ENCODE results near the gene CTDSPL. TPM values are rescaled to one million over a fixed set of nuclear protein-coding genes. Genes with fewer than 3 reads are reported as not detected.
"Not testable (repeated sequence)": the region's sequence is repeated elsewhere in the genome, so short reads cannot be mapped to it uniquely, and the experiment has no call there.

The CTDSPL gene
- total RNA-seq, 1 donor from 2014 or later, result 71.2 TPM

DNA sequence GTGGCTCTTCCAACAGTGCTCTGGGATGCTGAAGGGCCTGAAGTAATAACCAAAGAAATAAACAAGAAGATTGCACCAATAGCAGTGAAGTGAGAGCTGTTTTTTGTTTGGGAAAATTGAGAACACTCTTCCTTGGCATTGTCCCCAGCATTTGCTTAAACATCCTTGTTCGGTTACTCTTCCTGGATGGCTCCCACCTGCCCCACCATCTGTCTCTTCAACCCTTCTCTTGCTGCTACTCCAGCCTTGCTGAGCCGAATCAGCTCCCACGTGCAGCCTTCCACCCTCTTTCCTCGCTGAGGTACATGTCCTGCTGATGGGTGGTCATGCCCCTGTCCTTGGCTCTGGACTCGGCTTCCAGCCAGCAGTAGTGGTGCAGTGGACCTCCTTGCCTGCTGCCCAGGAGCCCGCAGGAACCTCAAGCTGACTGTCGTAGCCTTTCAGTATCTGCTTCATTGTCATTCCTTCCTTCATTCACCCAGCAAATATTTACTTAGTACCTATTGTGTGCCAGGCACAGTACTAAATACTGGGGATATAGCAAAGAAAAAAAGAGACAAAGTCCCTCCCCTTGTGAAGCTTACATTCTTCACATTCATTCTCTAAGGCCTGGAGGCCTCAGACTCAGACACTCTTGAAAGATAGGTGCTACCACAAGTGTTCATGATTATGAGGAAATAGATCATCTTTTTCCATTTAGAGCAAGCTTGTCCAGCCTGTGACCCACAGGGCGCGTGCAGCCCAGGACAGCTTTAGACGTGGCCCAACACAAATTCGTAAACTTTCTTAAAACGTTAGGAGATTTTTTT lies 111.8 kb downstream of the CTDSPL start:
- intact Hi-C loops (cut with DNase I), result no loop called here
- ATAC-seq (no peak), DNase-seq (ENCODE audit: low spot score) (no peak)

DNA sequence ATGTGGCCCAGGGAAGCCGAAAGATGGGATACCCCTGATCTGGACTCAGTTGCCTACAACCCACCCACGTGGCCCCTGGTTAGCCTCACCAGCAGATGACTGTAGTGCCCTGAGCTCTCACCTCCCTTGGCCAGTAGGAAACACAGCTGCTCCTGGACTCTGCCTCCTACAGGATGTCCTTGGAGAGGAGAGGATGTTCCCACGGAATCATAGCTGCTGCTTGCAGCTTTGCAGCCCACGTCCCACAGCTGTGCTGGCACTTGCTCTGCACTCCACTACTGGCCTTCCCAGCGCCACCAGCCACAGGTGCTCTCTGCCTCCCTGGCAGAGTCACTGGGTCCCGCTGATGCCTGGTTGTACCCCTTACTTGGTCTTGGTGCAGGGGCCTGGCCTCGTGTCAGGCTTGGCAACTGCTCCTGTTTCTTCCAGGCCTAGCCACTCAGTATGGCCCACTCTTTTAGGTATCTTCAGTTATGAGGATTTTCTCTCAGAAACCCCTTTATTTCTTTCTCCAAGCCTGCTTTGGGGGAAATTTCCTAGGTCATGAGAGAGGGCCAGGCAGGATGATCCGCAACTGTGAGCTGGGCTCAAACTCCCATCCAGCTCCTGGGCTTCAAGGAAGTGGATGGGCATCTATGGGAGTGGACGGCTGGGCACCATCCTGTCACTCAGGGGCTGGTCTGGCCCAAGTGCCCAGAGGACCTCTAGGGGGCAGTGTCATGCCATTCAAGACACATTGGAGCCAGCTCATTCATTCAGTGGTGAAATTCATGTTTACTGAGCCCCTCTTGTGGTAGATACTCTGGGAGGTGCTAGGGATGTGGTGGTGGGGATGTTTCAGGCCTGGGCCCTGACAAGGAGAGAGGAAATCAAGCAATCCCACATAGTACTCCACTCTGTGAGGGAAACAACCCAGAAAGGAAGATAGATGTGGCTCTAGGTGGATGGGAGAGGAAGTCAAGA lies 112.7 kb downstream of the CTDSPL start:
- intact Hi-C loops (cut with DNase I), result no loop called here
- ATAC-seq (peak; percentile 79), DNase-seq (ENCODE audit: low spot score) (peak; percentile 78)

DNA sequence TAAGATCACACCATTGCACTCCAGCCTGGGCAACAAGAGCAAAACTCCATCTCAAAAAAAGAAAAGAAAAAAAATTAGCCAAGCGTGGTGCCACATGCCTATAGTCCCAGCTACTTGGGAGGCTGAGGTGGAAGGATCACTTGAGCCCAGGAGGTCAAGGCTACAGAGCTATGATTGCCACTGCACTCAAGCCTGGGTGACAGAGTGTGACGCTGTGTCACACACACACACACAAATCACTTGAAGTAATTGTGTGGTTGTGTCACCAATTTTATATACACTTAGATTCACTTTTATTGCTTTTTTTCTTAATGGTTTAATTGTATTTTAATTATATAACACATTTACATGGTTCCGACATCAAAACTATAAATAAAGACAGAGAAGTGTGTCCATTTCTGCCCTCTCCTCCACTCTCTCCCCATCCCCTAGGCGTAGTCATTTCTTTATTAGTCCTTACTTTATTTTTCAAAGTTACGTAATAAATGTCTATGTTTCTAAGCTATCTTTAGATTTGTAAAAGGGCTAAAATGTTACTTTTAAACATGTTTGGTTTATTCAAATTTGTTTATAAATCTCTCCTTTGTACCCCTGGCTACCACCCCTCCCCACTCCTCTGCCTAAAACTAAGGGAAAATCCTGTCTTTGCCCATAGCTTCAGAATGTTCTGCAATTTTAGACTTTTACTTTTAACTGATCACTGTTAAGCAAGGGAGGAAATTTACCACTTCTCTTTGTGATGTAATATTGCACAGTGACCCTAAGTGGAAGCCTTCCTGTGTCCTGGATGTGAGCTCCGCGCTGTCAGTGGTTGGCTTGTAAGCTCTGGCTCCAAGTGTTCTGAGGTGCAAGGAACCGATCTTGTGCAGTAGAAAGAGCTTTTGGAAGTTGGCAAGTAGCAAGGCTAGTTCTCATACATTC lies 118.1 kb downstream of the CTDSPL start:
- no peak for ATAC-seq
- intact Hi-C loops (cut with DNase I), result no loop called here
- DNase-seq (ENCODE audit: low spot score), result no peak

DNA sequence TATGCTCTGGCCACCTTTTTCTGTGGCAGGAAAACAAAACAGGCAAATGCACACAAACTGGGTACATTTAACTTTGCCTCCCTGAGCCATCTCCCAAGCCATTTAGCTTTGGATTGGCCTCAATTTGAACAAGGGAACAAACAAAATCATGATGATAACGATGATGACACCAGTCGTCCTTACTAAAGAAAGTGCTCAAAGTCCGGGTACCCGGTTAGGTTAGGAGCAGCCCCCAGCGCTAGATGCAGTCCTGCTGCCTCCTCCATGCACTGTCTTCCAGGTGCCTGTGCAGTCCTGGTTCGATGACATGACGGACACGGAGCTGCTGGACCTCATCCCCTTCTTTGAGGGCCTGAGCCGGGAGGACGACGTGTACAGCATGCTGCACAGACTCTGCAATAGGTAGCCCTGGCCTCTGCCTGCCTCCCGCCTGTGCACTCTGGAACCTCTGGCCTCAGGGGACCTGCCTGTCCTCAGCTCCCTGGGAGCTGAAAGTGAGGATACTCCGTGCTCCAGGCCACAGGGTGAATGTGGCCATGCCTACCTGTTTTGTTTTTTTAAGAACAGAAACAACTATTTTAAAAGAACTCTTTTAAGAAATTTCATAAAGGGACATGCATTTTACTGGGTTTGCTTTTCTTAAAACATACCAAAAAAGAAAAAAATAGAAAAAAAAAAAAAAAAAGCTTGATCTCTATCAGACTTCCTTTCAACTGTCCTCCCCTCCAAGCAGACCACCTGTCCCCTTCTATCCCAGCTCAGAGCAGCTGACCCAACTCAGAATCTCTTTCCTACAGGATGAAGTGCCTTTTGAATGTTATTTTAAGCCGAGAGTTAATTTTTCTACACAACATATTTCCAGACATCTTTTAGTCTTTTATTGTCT lies 119.0 kb downstream of the CTDSPL start:
- intact Hi-C loops (cut with DNase I), result no loop called here
- no peak for ATAC-seq
- DNase-seq (ENCODE audit: low spot score), result no peak

DNA sequence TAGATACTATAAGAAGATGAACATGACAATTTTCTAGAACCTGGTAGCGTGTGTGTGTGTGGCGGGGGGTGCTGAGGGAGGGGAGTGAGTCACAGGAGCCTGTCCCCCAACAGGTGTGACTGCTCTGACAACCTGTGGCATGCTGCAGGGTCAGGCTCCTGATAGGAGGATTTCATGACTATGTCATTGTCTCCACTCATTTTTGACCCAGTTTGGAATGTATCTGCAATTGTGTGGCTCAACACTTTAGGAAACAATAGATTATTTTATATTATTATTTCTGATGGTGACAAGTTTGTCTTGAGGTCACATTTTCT lies 119.6 kb downstream of the CTDSPL start:
- DNase-seq (ENCODE audit: low spot score), result no peak
- no peak for ATAC-seq
- intact Hi-C loops (cut with DNase I), result no loop called here

DNA sequence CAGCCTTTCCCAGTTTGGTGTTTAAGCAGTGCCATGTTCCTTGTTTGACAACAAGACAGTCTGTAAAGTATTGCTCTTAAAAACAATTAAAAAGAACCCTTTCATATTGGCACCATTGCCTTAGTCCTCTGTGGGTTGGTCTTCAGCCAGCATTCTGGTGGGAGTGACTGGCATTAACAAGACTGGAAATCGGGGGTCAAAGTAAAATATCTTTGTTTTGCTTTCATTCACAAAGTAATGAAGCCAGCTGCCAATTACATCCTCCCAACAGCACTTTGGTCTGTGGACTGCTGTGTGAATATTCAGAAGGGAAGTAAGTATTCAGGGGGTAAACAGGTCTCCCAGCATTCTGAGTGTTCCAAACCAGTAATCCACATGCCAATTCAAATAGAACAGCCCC lies 120.7 kb downstream of the CTDSPL start:
- ATAC-seq (no peak), DNase-seq (ENCODE audit: low spot score) (no peak)
- intact Hi-C loops (cut with DNase I), result no loop called here

DNA sequence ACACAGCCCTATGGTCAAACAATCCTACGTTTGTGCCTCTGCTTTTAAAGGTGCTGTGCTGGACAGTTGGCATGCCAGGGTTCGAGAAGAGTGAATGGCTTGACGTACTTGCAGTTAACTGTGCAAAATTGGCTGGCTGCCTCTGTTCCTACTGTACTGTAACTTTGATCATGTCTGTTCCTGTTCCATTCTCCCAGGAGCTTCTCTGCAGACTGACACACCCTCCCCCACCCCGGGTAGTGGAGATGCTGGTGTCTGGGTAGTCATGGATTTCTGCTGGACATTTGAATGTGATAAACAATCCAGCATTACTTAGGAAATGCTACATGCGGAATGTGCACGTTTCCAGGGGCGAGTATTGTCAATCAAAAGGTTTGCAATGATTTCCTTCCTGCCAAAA lies 122.4 kb downstream of the CTDSPL start:
- ATAC-seq (no peak), DNase-seq (ENCODE audit: low spot score) (no peak)
- intact Hi-C loops (cut with DNase I), result no loop called here

DNA sequence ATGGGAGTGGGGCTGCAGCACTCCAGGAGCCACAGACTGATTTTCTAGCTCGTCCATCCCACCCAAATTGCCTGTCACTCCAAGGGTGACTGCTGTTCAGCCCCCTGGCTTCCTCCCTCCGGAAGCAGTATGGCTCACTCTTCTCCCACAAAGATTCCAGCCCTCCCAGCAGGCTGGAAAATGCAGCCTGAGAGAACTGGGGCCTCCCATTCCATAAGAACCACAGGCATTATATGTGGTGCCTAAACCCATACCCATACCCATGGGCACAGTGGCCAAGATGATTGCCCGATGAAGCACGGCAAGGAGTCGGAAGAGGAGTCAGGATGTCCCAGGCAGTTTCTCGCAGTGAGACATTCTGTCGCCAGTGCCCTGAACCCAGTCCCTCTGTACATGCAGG lies 122.9 kb downstream of the CTDSPL start:
- ATAC-seq (no peak), DNase-seq (ENCODE audit: low spot score) (no peak)
- intact Hi-C loops (cut with DNase I), result no loop called here

DNA sequence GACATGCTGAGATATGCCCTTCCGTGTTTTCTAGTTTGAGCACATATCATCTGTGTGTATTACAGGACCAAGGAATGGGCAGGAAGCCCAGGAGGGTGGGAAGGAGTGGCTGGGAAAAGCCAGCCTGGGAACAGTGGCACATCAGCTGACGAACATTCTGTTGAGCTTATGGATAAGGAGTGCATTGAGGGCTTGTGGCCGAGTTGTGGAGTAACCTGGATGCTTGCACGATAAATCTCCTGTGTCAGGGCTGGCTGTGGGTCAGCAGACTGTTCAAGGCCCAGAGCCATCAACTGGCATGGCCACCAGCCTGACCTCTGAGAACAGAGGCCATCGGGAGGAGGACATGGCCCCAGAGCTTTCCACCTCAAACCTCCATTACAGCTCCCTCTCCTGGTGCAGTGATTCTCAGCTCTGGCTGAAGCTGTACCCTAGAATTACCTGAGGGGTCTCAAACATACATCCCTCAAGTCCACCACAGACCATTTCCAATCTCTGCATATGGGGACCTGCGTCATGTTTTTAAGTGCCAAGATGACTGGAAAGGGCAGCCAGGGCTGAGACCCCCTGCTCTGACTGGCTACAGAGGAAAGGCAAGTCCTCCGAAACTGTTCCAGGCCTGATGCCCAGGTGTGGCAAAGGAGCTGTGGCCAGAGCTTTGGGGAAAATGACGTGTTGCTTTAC lies 124.1 kb downstream of the CTDSPL start:
- peak; percentile 51 for DNase-seq (ENCODE audit: low spot score)
- peak; percentile 8 for ATAC-seq
- intact Hi-C loops (cut with DNase I), result no loop called here

DNA sequence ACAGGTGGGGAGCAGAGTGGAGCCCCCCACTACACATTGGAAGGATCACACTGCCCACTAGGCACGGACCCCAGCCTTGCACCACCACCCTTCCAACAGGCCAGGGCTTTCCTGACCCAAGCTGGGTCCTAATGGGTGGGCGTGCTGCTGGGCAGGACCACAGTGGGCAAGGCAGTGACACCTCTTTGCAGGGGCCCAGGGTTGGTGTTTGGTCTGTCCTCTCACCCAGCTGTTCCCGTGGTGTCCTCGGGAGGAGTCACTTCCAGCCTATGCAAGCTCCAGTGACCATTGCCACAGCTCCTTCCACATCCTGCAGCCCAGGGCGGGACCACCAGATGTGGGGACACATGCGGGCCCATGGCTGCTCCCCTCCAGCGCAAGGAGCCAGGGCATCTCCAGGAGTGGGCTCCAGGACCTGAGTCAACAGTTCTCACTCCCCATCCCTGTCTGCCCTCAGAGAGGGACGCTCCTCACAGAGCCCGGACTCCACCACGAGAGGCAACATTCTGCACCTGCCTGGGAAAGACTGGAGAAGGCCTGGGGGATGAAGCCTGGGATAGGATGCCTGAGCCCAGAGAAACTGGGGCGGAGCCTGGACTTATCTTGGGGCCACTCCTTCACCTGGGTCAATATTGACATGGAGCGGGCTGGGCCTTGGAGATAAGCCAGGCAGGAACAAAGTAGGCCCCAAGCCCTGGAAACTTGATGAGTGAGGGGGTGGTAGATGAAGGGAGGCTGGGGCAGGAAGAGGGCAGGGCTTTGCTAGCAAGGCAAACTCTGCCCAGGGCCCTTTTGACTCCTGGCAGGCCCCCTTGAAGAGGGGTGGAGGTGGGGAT lies 125.0 kb downstream of the CTDSPL start:
- DNase-seq (ENCODE audit: low spot score) (peak; percentile 51), ATAC-seq (no peak)
- intact Hi-C loops (cut with DNase I), result no loop called here

DNA sequence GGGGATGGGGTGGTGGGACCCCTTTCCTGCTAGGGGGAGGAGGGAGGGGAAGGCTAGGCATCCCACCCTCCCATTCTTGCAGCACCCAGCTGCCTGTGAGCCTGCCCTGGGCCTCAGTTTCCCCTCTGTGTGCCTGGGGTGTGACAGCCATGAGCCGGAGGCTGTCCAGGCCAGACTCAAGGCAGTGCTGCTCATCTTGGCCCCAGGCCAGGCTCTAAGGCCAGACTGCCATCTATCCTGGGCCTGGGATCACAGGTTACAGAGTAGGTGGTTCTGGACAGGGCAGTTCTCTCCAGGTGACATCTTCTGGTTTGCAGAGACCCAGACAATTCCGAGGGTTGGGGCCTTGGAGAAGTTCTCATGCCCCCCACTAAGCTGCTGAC lies 125.6 kb downstream of the CTDSPL start:
- intact Hi-C loops (cut with DNase I), result no loop called here
- DNase-seq (ENCODE audit: low spot score), result peak; percentile 59
- no peak for ATAC-seq

DNA sequence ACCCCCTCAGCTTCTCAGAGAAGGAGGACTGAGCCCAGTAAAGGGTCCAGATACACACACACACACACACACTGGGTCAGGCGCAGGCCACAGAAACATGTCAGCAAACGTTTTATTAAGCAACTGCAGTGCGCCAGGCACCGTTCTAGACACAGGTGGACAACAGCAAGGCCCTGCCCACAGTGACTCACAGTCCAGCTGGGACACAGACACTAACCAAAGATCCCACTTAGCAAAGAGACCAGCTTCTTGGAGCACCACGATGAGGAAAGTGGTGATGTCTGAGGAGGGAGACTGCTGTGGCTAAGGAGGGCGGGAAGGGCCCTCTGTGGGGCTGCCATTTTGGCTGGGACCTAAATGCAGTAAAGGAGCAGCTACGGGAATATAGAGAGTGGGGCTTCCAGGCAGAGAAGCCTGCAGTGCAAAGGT lies 126.1 kb downstream of the CTDSPL start:
- ATAC-seq (no peak), DNase-seq (ENCODE audit: low spot score) (peak; percentile 44)
- intact Hi-C loops (cut with DNase I), result no loop called here

DNA sequence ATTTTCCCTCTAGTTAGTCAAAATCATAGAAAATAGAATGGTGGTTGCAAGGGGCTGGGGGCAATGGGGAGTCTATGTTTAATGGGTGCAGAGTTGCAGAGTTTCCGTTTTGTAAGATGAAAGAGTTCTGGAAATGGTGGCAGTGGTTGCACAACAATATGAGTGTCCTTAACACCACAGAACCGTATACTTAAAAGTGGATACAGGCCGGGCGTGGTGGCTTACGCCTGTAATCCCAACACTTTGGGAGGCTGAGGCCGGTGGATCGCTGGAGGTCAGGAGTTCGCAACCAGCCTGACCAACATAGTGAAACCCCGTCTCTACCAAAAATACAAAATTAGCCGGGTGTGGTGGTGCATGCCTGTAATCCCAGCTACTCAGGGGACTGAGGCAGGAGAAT lies 126.7 kb downstream of the CTDSPL start:
- intact Hi-C loops (cut with DNase I); DNase-seq (ENCODE audit: low spot score); ATAC-seq: not testable (repeated sequence)

DNA sequence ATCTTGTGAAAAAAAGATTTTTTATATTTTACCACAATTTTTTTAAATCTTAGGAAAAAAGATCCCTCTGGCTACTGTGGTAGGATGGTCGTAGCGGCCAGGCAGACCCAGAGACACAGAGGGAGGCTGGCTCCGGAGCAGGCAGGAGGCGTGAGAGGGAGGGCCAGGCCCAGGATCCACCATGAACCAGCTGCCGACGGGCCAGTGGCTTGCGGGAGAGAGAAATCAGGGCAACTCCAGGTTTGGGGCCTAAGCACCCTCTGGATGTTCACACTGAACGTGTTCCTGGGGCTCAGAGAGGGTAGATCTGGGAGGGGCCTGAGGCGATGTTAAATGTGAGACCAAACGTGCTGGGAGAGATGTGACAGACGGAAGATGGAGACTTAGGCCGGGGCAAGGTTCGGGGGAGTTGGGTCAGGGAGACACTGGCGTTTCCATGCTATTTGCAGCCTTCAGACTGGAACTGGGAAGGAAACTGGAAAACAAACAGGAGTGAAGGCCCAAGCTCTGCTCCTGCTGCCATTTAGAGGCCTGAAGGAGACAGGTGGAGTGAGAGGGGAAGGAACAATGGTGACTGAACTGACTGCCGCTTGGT lies 127.3 kb downstream of the CTDSPL start:
- intact Hi-C loops (cut with DNase I), result no loop called here
- ATAC-seq (no peak), DNase-seq (ENCODE audit: low spot score) (peak; percentile 49)

DNA sequence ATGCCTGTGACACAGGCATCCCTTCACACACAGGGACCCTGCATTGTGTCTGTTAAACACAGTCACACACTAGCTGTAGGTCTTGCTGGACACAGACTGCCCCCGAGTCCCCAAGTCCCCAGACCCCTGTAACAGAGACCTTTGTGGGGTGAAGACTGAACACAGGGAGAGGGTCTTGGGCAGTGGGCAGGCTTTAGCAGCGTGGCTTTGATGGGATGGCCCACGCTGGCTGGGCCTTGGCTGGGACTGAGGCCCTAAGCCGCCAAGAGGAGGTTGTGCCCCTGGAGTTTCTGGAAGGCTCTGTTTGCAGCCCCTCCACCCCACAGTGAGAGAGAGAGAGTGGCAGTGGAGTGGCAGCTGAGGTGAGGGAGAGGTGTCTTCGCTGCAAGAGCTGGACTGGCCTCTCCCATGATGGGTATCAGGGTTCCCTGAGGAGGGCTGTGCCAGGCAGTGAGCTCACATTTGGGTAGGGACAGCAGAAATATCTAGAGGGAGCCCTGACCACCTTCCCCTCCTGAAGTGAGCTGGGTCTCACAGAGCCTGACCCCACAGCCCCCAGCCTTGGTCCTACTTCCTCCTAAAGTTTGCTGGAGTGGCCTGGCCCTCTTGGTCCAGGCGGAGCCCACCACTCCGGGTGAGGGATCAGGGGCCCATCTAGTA lies 128.3 kb downstream of the CTDSPL start:
- DNase-seq (ENCODE audit: low spot score) (peak; percentile 35), ATAC-seq (no peak)
- intact Hi-C loops (cut with DNase I), result no loop called here

DNA sequence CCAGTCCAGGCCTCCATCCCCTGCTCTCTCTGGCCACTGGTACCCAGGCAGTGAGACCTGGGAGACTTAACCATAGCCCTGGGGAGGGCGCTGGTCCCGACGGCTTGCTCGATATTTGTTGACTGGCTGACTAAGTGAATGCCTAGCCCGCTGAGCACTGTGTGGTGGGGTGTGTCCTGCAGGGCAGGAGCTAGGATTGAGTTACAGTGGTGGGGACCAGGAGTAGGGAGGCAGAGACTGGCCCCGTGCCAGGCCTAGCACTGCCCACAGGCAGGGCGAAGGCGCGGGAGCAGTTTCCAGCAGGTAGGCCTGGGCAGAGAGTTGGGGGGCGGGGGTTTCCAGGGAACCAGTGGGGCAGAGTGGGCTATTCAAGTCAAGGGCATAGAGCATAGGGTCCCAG lies 128.8 kb downstream of the CTDSPL start, which contains the start of gene VILL:
Gene VILL, plus strand, starts transcription at position 260 of the 400 bp plus-strand sequence. CDS start 2,887 bp downstream, outside the sequence.
- DNase-seq (ENCODE audit: low spot score) (peak; percentile 60), ATAC-seq (no peak)
- intact Hi-C loops (cut with DNase I), result no loop called here

All from sciatic nerve (tissue), 2 donors.